ENCODE measurements around the gene CTTNBP2.

DNA sequence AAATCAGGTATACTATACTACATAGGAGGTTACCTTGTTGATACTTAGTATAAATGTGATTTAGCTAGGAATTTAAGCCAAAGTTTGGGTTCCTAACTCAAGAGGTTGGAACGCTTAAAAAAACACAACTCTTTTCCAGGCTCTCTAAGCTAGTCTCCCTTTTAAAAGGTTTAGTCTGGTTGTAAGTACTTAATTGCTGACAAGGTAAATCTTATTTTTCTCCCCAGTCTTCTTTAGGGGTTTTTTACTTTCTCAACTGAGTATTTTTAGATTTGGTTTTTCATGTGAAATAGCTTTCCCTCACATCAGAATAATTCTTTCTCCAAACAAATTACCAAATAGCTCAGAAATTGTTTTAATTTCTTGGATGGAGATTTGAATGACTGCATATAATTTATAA, 20.8 kb upstream of the CTTNBP2 start:
- TF ChIP-seq POLR2A (IDR thresholded peaks at IDR 0.05; ENCODE audit: low read depth, low read length) (no peak), POLR2AphosphoS5 (IDR thresholded peaks at IDR 0.05; ENCODE audit: low read depth, low read length) (no peak), TAF1 (IDR thresholded peaks at IDR 0.05; ENCODE audit: borderline replicate concordance, low read depth, low read length) (no peak)

Measured in GM12892 (cell line).